ENCODE measurements around the gene NDUFS6. TPM values are rescaled to one million over a fixed set of nuclear protein-coding genes. Genes with fewer than 3 reads are reported as not detected.

Gene NDUFS6
- total and polyA plus RNA-seq, 2 of the 8 experiments (the other 6 are each of a cell fraction or from before 2014, with no cell fraction given): 72.7 to 191 TPM

DNA sequence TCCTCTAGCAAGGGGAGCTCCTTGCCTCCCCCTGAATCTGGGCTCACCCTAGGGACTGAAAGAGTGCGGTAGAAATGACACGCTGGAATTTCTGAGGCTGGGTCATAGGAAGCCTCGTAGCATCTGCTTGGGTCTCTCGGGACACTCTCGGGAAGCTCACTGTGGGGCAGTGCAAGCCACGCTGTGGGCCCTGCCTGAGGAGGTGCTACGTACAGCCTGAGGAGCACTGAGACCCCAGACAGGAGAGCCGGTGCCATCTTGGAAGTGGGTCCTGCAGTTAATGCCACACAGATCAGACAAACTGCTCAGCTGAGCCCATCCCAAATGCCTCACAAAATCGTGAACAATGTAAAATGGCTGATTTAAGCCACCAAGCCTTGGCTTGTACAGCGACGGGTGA, 3.4 kb upstream of the NDUFS6 start:
- POLR2A ChIA-PET (ENCODE audit: partially characterized antibody): interaction anchor here (1.4 kb wide), 1 partner anchor 13 kb away, joined by 3 read pairs; no protein-coding TSS in a partner anchor
- Histone ChIP-seq H3K14ac (ENCODE audit: insufficient read length) (no peak overlapping the region), H3K27me3 (replicated peaks in 1 of 4; ENCODE audit: control insufficient read depth in 3 of 4, extremely low read depth in 1 of 4, insufficient read depth in 3 of 4, low read length in 3 of 4) (no peaks in the 10 kb centered on the region), H2BK5ac (ENCODE audit: low read depth, low read length) (no peak overlapping the region), H3K9ac (replicated peaks in 1 of 4; ENCODE audit: extremely low read depth in 1 of 4, low read depth in 3 of 4, low read length in 3 of 4) (no peak overlapping the region), H3K4me3 (ENCODE audit: extremely low read depth in 1 of 4, insufficient read depth in 2 of 4, low read depth in 3 of 4, low read length in 4 of 4) (no peak overlapping the region), H3K36me3 (ENCODE audit: control insufficient read depth in 2 of 4, insufficient read depth in 4 of 4, low read length in 3 of 4) (peaks cover 14 to 29% (median 20%) of the 10 kb centered on the region in 4 experiments), H4K5ac (ENCODE audit: insufficient read length, low read depth, low read length) (no peak overlapping the region), H4K91ac (replicated peaks; ENCODE audit: insufficient read length, low read length) (no peak overlapping the region), H3K9me3 (ENCODE audit: insufficient read depth in 2 of 2, low read depth in 1 of 2, low read length in 1 of 2) (no peaks in the 10 kb centered on the region), H2BK120ac (replicated peaks; ENCODE audit: low read depth, low read length) (no peak overlapping the region), H3K56ac (replicated peaks; ENCODE audit: insufficient read length, low read depth, low read length) (no peak overlapping the region), H4K8ac (ENCODE audit: extremely low read depth, insufficient read depth, low read length) (no peak overlapping the region), H4K20me1 (replicated peaks in 1 of 2; ENCODE audit: control insufficient read depth in 1 of 2, insufficient read depth in 2 of 2, low read length in 2 of 2) (peaks cover 8 to 11% of the 10 kb centered on the region in 2 experiments), H3K4me1 (replicated peaks in 1 of 4; ENCODE audit: control insufficient read depth in 3 of 4, insufficient read depth in 4 of 4, low read length in 3 of 4) (peaks cover 0 to 7% (median 5%) of the 10 kb centered on the region in 4 experiments; a peak in 6 of 7 replicates), H2AFZ (ENCODE audit: low read length) (no peak overlapping the region), H3K79me2 (ENCODE audit: control insufficient read depth in 1 of 2, insufficient read depth in 2 of 2, low read length in 2 of 2) (peaks cover 1 to 39% of the 10 kb centered on the region in 2 experiments; a peak in 3 of 4 replicates), H2BK15ac (ENCODE audit: low read length) (no peak overlapping the region), H3K18ac (ENCODE audit: extremely low read depth, low read length) (no peak overlapping the region), H3K23me2 (ENCODE audit: low read depth, low read length) (peaks cover 17% of the 10 kb centered on the region), H3K27ac (ENCODE audit: low read depth, low read length) (no peak overlapping the region), H3K79me1 (ENCODE audit: low read depth, low read length) (peaks cover 10% of the 10 kb centered on the region), H3K23ac (ENCODE audit: insufficient read length) (no peak overlapping the region), H2AK5ac (ENCODE audit: low read depth, low read length) (no peak overlapping the region), H2BK20ac (ENCODE audit: low read length) (no peak overlapping the region), H3K4ac (replicated peaks; ENCODE audit: insufficient read length, low read depth, low read length) (no peak overlapping the region), H2BK12ac (ENCODE audit: low read depth, low read length) (no peak overlapping the region), H3K4me2 (ENCODE audit: insufficient read depth in 1 of 2, low read depth in 2 of 2, low read length in 2 of 2) (no peak overlapping the region; a peak in 1 of 4 replicates)
- FAIRE-seq (no peak), DNase-seq (ENCODE audit: low read depth in 1 of 2, low spot score in 2 of 2) (no peak)
- WGBS, 2 experiments (ENCODE audit: extremely low coverage in 1 of 2, insufficient coverage in 1 of 2, insufficient read length in 1 of 2, insufficient replicate concordance in 2 of 2, low coverage in 1 of 2, low lambda C conversion rate in 2 of 2, missing lambda C conversion rate in 1 of 2): 92% methylated on average over 11 of the region's 11 CpGs; no CpG with 5 or more reads in 1 of the 2 experiments
- CTCF ChIA-PET (ENCODE audit: partially characterized antibody): interaction anchor here (0.9 kb wide), 1 partner anchor 96 kb away, joined by 4 read pairs; no protein-coding TSS in a partner anchor
- TF ChIP-seq TCF12 (IDR thresholded peaks at IDR 0.05; ENCODE audit: low read depth, low read length) (no peak), HDAC2 (IDR thresholded peaks at IDR 0.05; ENCODE audit: borderline replicate concordance in 1 of 2, low read depth in 2 of 2, low read length in 2 of 2) (no peak), TAF7 (optimal IDR thresholded peaks at IDR 0.05; ENCODE audit: borderline replicate concordance, low read depth, low read length) (no peak), ZNF274 (IDR thresholded peaks at IDR 0.05; ENCODE audit: borderline replicate concordance, extremely low read depth, low read length) (no peak), SUZ12 (IDR thresholded peaks at IDR 0.05; ENCODE audit: low read length) (no peak), E2F6 (IDR thresholded peaks at IDR 0.05) (no peak), RBBP5 (IDR thresholded peaks at IDR 0.05; ENCODE audit: borderline replicate concordance, low read depth, low read length) (no peak), KDM5A (IDR thresholded peaks at IDR 0.05; ENCODE audit: low read length) (no peak), EGR1 (IDR thresholded peaks at IDR 0.05; ENCODE audit: borderline replicate concordance, low read depth, low read length) (no peak)
- TF ChIP-seq, protein P1, sequence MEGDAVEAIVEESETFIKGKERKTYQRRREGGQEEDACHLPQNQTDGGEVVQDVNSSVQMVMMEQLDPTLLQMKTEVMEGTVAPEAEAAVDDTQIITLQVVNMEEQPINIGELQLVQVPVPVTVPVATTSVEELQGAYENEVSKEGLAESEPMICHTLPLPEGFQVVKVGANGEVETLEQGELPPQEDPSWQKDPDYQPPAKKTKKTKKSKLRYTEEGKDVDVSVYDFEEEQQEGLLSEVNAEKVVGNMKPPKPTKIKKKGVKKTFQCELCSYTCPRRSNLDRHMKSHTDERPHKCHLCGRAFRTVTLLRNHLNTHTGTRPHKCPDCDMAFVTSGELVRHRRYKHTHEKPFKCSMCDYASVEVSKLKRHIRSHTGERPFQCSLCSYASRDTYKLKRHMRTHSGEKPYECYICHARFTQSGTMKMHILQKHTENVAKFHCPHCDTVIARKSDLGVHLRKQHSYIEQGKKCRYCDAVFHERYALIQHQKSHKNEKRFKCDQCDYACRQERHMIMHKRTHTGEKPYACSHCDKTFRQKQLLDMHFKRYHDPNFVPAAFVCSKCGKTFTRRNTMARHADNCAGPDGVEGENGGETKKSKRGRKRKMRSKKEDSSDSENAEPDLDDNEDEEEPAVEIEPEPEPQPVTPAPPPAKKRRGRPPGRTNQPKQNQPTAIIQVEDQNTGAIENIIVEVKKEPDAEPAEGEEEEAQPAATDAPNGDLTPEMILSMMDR (IDR thresholded peaks at IDR 0.05; ENCODE audit: control extremely low read depth in 1 of 3, insufficient read depth in 1 of 3, low read depth in 1 of 3, low read length in 3 of 3): no peak
